GM19043 (cell line): ENCODE measurements around the gene SART3.
A peak's percentile ranks its signal among the peaks of the same experiment; 100 is the strongest.
"Not testable (repeated sequence)": the region's sequence is repeated elsewhere in the genome, so short reads cannot be mapped to it uniquely, and the experiment has no call there.

Source experiments
- ATAC-seq: cut with Tn5 transposase; IDR thresholded peaks from one replicate; pipeline ENCODE4 v1.9.1; 2021; ENCODE audit warnings: low read depth; ENCODE audit not compliant: unreplicated experiment

Gene SART3

GRCh38 chr12:108564724-108565123 lies 3.8 kb upstream of the SART3 start:
- no peak for ATAC-seq

- no peak for ATAC-seq
Measured at GRCh38 chr12:108563804-108564151, 2.8 kb upstream of the SART3 start.

- peak; percentile 33 for ATAC-seq
Measured at GRCh38 chr12:108563136-108563803, 2.3 kb upstream of the SART3 start.

DNA sequence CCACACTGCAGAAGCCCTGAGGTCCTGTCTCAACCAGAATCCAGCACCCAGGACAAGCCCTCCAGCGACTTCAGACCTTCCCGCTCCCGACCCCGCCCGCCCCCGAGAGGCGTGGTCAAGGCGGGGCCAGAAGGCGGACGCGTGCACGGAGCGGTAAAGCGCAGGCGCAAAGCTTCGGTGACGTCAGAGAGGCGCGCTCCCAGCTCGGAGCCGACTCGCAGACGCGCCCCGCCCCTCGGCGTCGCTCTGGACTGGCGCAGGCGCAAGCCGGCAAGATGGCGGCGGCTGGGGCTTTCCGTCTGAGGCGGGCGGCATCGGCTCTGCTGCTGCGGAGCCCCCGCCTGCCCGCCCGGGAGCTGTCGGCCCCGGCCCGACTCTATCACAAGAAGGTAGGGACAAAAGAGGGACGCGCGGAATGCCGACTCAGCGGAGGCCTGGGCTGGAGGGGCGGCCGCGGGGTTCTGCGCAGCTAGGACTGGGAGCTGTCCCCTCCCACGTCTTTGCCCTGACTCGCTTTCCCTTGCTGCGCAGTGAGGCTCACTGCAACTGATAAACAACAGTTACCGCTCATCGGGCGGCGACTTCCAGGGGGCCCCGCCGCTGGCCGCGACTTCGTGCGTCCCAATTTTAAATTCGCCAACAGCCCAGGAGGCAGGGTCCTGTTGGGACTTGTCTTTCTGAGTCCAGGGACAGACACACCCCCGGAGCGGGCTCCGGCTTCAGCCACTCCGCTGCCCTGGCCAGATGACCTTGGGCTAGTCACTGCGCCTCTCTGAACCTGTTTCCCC lies 1.6 kb upstream of the SART3 start, which contains the start of gene ISCU:
Gene ISCU, plus strand, starts transcription at position 249 of the 788 bp plus-strand sequence. Its CDS starts 27 bp downstream, at position 276.
- peak; percentile 48 for ATAC-seq

DNA sequence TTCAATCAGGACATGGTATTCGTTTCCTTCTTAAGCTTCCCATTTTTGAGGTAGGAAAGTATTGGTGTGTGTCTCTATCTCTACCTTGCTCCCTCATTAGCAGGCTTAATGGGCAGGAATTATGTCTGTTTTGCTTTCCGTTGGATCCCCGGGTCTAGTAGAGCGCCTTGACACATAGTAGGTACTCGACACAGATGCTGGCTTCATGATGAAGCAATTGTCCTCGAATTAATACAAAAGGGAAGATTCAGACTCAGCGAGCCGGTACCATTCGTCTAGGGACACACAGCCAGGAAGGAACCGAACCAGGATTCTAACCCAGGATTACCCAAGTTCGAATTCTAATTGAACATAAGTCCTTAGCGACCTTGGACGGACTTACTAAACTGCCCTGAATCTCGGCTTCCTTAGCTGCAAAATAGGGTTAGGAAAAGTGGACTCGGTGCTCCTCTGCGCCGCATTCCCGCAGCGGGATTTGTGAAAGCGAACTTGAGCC lies 927 bp upstream of the SART3 start:
- no peak for ATAC-seq

DNA sequence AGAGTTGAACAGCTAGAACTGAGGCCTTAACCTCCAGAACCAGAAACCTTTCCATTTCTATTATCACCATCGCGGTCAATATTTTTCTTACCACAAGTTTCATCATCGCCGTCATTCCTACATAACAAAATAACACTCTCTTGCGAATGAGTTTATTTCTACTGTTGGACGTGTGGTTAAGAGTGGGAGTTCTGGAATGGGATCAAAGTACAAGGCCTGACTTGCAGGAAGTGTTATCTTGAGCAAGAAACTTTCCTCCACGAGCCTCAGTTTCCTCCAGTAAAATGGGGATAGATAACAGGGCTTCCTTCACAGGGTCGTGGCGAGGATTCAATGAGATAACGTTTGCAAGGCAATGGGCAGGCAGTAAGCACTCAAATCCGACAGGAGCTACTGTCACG lies 652 bp downstream of the SART3 start:
- ATAC-seq: no peak

GRCh38 chr12:108559748-108560147 lies 1.2 kb downstream of the SART3 start:
- no peak for ATAC-seq

- ATAC-seq: no peak
Measured at GRCh38 chr12:108559007-108559655, 1.8 kb downstream of the SART3 start.

DNA sequence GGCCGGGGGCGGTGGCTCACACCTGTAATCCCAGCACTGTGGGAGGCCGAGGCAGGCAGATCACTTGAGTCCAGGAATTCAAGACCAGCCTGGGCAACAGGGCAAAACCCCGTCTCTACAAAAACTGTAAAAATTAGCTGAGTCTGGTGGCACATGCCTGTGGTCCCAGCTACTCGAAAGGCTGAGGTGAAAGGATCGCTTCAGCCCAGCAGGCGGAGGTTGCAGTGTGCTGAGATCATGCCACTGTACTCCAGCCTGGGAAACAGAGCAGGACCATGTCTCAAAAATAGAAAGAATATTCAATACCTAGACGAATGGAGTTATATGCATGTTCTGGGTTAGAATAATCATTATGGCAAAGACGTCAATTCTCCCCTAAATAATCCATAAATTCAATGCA lies 5.6 kb downstream of the SART3 start:
- ATAC-seq: not testable (repeated sequence)

DNA sequence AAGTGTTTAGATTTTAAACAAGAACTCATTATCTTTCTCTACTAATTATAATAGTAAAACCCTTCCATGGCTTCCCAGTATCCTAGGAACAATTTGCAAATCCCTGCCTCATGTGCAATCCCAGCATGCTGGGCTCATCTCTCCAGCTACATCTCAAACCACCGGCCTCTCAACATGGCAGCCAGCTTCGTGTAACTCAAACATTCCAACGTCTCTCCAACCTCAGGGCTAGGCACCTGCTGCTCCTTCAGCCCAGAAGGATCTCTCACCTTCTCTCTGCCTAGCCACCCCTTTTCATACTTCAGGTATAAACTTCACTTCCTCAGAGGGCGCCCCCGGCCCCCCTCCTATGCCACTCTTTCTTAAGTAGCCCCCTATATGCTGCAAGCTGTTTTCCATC lies 7.2 kb downstream of the SART3 start:
- ATAC-seq: no peak

DNA sequence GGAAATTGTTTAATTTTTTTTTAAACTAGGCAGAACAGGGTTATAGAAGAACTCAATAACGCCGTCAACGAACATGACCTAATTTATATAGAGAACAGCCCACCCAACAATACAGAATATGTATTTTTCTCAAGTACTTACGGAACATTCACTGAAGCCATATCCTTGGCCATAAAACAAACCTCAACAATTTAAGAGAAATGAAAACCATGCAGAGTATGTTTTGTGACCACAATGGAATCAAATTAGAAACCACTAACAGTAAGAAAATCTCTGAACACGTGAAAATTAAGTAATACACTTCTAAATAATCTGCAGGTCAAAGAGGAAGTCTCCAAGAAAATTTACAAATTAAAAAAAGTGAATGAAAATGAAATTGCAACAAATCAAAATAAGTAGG lies 9.4 kb downstream of the SART3 start:
- no peak for ATAC-seq

GRCh38 chr12:108548954-108549521 lies 11.9 kb downstream of the SART3 start:
- no peak for ATAC-seq

- ATAC-seq: no peak
Measured at GRCh38 chr12:108547686-108548085, 13.3 kb downstream of the SART3 start.

- ATAC-seq: no peak
Measured at GRCh38 chr12:108543652-108544051, 17.3 kb downstream of the SART3 start.

GRCh38 chr12:108542320-108542719 lies 18.7 kb downstream of the SART3 start:
- no peak for ATAC-seq

DNA sequence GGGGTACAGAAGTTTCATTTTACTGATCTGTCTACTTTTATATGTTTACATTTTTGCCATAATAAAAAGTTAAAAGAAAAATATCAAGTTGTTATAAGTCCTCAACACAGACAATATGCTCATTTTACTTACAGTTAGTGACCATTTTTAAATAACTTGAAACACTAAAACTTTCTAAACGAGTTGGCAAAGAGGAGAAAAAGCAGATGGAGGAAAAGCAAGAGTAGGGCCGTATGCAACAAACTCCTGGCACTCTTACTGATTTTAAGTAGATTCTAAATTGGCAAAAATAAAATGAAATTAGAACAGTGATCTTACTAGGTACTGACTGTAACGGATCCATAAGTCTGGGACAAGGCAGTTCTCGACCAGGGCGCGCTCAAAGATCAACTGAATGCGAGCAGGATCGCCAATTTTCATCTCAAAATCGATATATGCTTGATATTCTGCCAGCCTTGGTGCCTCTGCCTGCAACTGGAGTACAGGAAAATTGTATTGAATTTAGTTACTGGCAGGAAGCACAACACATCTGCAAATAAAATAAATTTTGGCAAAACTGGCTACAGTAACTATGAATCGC lies 22.3 kb downstream of the SART3 start:
- no peak for ATAC-seq

- no peak for ATAC-seq
Measured at GRCh38 chr12:108538146-108538545, 22.8 kb downstream of the SART3 start.

DNA sequence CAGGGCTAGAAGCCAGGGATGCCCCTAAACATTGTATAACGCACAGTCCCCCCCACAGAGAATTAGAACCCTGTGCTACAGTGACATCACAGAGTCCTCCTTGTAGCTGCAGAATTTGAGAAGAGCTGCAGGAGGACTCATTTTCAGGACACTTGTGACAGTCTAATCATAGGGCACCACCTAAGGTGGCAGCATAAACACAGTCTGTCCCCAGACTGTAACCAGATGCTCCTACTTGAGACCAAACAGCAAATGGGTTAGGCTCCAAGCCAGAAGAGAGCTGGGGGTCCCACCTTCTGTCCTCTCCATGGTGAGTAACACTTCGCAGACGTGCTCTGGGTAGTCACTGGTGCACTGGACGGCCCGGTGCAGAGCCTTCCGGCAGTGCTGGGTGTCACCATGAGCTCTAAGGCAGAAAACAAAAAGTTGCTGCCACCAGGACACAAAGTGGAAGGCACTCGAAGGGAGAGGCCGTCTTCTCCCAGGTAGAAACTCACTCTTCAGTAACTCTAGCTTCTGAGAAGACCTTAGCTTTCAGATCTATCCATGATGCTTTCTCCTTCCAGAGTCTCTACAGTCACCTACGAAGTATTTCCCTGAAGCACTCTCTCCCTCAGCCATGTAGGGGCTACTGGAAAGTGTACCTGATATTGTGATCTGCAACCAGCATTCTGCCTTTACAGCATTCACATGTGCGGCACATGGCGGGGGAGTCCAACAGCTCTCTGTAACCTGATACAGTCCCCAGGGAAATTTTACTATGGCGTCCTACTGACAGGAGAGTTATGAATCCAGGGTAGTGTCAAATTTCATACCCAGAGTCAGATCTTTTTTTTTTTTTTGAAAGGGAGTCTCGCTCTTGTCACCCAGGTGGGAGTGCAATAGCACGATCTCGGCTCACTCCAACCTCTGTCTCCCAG lies 28.8 kb downstream of the SART3 start:
- no peak for ATAC-seq

- no peak for ATAC-seq
Measured at GRCh38 chr12:108530161-108530560, 30.8 kb downstream of the SART3 start.

GRCh38 chr12:108527166-108527496 lies 33.8 kb downstream of the SART3 start:
- no peak for ATAC-seq
